HepG2 (cell line): Measurements from ENCODE around the gene NDUFB10. TPM values are rescaled to one million over a fixed set of nuclear protein-coding genes. Genes with fewer than 3 reads are reported as not detected.
A peak's percentile ranks its signal among the peaks of the same experiment; 100 is the strongest.

Experiments used
- ARHGAP35 ChIP-seq: sonication (generic); formaldehyde crosslinking; IDR thresholded peaks from 2 replicates; pipeline ENCODE4 v1.9.0; 2022; ENCODE audit warnings: mild to moderate bottlenecking, inconsistent platforms, moderate library complexity, missing genetic modification reagents, borderline replicate concordance
- CEBPG ChIP-seq: IDR thresholded peaks from 2 replicates; pipeline ENCODE4 v1.6.1; 2016
- IKZF1 ChIP-seq: fragments of 450-650 bp; IDR thresholded peaks from 2 replicates; pipeline ENCODE4 v1.7.1; 2016
- PHF20 ChIP-seq: sonication (generic); formaldehyde crosslinking; IDR thresholded peaks from 2 replicates; pipeline ENCODE4 v1.5.0; 2020; ENCODE audit warnings: mild to moderate bottlenecking, missing genetic modification reagents
- SP4 ChIP-seq: sonication (generic); formaldehyde crosslinking; IDR thresholded peaks from 2 replicates; pipeline ENCODE4 v1.8.1; 2023; ENCODE audit warnings: mild to moderate bottlenecking, missing genetic modification reagents
- TAF15 ChIP-seq: fragments of 200-400 bp; formaldehyde crosslinking; IDR thresholded peaks from one replicate; pipeline ENCODE4 v1.6.1; 2018; ENCODE audit warnings: mild to moderate bottlenecking, low read depth, low read length; ENCODE audit not compliant: poor library complexity, severe bottlenecking
- TOE1 ChIP-seq: sonication (generic); formaldehyde crosslinking; IDR thresholded peaks from 2 replicates; pipeline ENCODE4 v1.4.0; 2020; ENCODE audit warnings: mild to moderate bottlenecking, missing genetic modification reagents
- ZNF263 ChIP-seq: sonication (generic); formaldehyde crosslinking; IDR thresholded peaks from 2 replicates; pipeline ENCODE4 v1.4.0; 2020; ENCODE audit warnings: missing genetic modification reagents
- ZNF317 ChIP-seq: sonication (generic); formaldehyde crosslinking; IDR thresholded peaks from 2 replicates; pipeline ENCODE4 v1.5.0; 2020; ENCODE audit warnings: mild to moderate bottlenecking, missing genetic modification reagents
- ZNF337 ChIP-seq: sonication (generic); formaldehyde crosslinking; IDR thresholded peaks from 2 replicates; pipeline ENCODE4 v1.5.1; 2020; ENCODE audit warnings: missing genetic modification reagents, low read depth, mild to moderate bottlenecking, borderline replicate concordance
- ZNF431 ChIP-seq: sonication (generic); formaldehyde crosslinking; IDR thresholded peaks from 2 replicates; pipeline ENCODE4 v1.9.0; 2022; ENCODE audit warnings: missing genetic modification reagents, low read depth, mild to moderate bottlenecking, borderline replicate concordance
- ZNF672 ChIP-seq: sonication (generic); formaldehyde crosslinking; IDR thresholded peaks from 2 replicates; pipeline ENCODE4 v1.8.1; 2022; ENCODE audit warnings: missing genetic modification reagents
- ZUFSP ChIP-seq: sonication (generic); formaldehyde crosslinking; IDR thresholded peaks from 2 replicates; pipeline ENCODE4 v1.9.0; 2021; ENCODE audit warnings: missing genetic modification reagents, mild to moderate bottlenecking, borderline replicate concordance
- polyA plus RNA-seq, 8 experiments: library from polyadenylated mRNA; depleted of rRNA in 3 of 8; stranded (reverse) in 7 of 8; unstranded in 1 of 8; fragments of >200 nt; fragmentation: Illumina TruSeq in 4 of 8; extraction: Trizol in 4 of 8; gene quantifications; 2 replicates each; pipeline versions ENCODE4 v1.2.1 to v1.2.3, GENCODE V29; 2011 to 2016; ENCODE audit warnings: low read depth in 4 of 8, missing spikeins in 1 of 8, mixed read lengths in 1 of 8; ENCODE audit not compliant: insufficient read depth in 1 of 8
- total RNA-seq, 5 experiments: library from RNA; depleted of rRNA; stranded (reverse); fragments of >200 nt; fragmentation: Illumina TruSeq; extraction: Trizol; gene quantifications; 2 replicates each; pipeline ENCODE4 v1.2.3, GENCODE V29; 2016; ENCODE audit warnings: low read depth in 1 of 5
- TF ChIP-seq, protein P1 (sequence below): sonication (generic); formaldehyde crosslinking; IDR thresholded peaks from 2 replicates; pipeline ENCODE4 v1.8.0; 2022; ENCODE audit warnings: mild to moderate bottlenecking, missing genetic modification reagents, borderline replicate concordance
- TF ChIP-seq, protein P2 (sequence below): sonication (generic); formaldehyde crosslinking; IDR thresholded peaks from 2 replicates; pipeline ENCODE4 v1.4.0; 2020; ENCODE audit warnings: mild to moderate bottlenecking, missing genetic modification reagents
- TF ChIP-seq, protein P3 (sequence below): sonication (generic); formaldehyde crosslinking; conservative IDR thresholded peaks from 2 replicates; pipeline ENCODE4 v1.4.0; 2020; ENCODE audit warnings: missing genetic modification reagents
- TF ChIP-seq, protein P4 (sequence below): sonication (generic); formaldehyde crosslinking; IDR thresholded peaks from 2 replicates; pipeline ENCODE4 v1.4.0; 2020; ENCODE audit warnings: missing genetic modification reagents

The NDUFB10 gene
- total and polyA plus RNA-seq, 2 of the 13 experiments (the other 11 are each of a cell fraction or from before 2014, with no cell fraction given) = 68.6 to 157 TPM

GRCh38 chr16:1929578-1930337 lies 29.6 kb upstream of the NDUFB10 start (continued):
- TF ChIP-seq, protein P1, sequence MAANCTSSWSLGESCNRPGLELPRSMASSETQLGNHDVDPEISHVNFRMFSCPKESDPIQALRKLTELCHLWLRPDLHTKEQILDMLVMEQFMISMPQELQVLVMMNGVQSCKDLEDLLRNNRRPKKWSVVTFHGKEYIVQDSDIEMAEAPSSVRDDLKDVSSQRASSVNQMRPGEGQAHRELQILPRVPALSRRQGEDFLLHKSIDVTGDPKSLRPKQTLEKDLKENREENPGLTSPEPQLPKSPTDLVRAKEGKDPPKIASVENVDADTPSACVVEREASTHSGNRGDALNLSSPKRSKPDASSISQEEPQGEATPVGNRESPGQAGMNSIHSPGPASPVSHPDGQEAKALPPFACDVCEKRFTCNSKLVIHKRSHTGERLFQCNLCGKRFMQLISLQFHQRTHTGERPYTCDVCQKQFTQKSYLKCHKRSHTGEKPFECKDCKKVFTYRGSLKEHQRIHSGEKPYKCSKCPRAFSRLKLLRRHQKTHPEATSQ (CRISPR knock-in tag) = 0 out of 2 replicates have a peak, but pooled peaks have one; percentile 32
- 0 out of 2 replicates have a peak, but pooled peaks have one; percentile 38 for TF ChIP-seq PHF20 (CRISPR knock-in tag)
- TF ChIP-seq, protein P2, sequence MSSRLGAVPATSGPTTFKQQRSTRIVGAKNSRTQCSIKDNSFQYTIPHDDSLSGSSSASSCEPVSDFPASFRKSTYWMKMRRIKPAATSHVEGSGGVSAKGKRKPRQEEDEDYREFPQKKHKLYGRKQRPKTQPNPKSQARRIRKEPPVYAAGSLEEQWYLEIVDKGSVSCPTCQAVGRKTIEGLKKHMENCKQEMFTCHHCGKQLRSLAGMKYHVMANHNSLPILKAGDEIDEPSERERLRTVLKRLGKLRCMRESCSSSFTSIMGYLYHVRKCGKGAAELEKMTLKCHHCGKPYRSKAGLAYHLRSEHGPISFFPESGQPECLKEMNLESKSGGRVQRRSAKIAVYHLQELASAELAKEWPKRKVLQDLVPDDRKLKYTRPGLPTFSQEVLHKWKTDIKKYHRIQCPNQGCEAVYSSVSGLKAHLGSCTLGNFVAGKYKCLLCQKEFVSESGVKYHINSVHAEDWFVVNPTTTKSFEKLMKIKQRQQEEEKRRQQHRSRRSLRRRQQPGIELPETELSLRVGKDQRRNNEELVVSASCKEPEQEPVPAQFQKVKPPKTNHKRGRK (CRISPR knock-in tag) = no peak
- no peak for TF ChIP-seq ZUFSP (CRISPR knock-in tag)
- TF ChIP-seq ZNF263 (CRISPR knock-in tag) = no peak; the same call in none of the 2 replicates
- TF ChIP-seq ZNF337 (CRISPR knock-in tag) = no peak
- TF ChIP-seq ZNF431 (CRISPR knock-in tag) = 0 out of 2 replicates have a peak, but pooled peaks have one; percentile 14
- no peak for TF ChIP-seq IKZF1
- TF ChIP-seq, protein P3, sequence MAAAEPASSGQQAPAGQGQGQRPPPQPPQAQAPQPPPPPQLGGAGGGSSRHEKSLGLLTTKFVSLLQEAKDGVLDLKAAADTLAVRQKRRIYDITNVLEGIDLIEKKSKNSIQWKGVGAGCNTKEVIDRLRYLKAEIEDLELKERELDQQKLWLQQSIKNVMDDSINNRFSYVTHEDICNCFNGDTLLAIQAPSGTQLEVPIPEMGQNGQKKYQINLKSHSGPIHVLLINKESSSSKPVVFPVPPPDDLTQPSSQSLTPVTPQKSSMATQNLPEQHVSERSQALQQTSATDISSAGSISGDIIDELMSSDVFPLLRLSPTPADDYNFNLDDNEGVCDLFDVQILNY = peak; percentile 76
- TF ChIP-seq, protein P4, sequence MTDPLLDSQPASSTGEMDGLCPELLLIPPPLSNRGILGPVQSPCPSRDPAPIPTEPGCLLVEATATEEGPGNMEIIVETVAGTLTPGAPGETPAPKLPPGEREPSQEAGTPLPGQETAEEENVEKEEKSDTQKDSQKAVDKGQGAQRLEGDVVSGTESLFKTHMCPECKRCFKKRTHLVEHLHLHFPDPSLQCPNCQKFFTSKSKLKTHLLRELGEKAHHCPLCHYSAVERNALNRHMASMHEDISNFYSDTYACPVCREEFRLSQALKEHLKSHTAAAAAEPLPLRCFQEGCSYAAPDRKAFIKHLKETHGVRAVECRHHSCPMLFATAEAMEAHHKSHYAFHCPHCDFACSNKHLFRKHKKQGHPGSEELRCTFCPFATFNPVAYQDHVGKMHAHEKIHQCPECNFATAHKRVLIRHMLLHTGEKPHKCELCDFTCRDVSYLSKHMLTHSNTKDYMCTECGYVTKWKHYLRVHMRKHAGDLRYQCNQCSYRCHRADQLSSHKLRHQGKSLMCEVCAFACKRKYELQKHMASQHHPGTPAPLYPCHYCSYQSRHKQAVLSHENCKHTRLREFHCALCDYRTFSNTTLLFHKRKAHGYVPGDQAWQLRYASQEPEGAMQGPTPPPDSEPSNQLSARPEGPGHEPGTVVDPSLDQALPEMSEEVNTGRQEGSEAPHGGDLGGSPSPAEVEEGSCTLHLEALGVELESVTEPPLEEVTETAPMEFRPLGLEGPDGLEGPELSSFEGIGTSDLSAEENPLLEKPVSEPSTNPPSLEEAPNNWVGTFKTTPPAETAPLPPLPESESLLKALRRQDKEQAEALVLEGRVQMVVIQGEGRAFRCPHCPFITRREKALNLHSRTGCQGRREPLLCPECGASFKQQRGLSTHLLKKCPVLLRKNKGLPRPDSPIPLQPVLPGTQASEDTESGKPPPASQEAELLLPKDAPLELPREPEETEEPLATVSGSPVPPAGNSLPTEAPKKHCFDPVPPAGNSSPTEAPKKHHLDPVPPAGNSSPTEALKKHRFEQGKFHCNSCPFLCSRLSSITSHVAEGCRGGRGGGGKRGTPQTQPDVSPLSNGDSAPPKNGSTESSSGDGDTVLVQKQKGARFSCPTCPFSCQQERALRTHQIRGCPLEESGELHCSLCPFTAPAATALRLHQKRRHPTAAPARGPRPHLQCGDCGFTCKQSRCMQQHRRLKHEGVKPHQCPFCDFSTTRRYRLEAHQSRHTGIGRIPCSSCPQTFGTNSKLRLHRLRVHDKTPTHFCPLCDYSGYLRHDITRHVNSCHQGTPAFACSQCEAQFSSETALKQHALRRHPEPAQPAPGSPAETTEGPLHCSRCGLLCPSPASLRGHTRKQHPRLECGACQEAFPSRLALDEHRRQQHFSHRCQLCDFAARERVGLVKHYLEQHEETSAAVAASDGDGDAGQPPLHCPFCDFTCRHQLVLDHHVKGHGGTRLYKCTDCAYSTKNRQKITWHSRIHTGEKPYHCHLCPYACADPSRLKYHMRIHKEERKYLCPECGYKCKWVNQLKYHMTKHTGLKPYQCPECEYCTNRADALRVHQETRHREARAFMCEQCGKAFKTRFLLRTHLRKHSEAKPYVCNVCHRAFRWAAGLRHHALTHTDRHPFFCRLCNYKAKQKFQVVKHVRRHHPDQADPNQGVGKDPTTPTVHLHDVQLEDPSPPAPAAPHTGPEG = no peak
- no peak for TF ChIP-seq TAF15
- TF ChIP-seq SP4 (CRISPR knock-in tag) = peak; percentile 78; the same call in 1 of the 2 replicates
- TF ChIP-seq ARHGAP35 = peak; percentile 85
- TF ChIP-seq ZNF317 (CRISPR knock-in tag) = no peak
- TF ChIP-seq CEBPG (CRISPR knock-in tag) = no peak
- TF ChIP-seq ZNF672 = no peak
- no peak for TF ChIP-seq TOE1 (CRISPR knock-in tag)
